ENCODE data around the gene IRF9. TPM values are rescaled to one million over a fixed set of nuclear protein-coding genes. Genes with fewer than 3 reads are reported as not detected.
A peak's percentile ranks its signal among the peaks of the same experiment; 100 is the strongest.

The IRF9 gene
- total and polyA plus RNA-seq, 2 of the 13 experiments (the other 11 are each of a cell fraction or from before 2014, with no cell fraction given), result 14.9 to 49.7 TPM

DNA sequence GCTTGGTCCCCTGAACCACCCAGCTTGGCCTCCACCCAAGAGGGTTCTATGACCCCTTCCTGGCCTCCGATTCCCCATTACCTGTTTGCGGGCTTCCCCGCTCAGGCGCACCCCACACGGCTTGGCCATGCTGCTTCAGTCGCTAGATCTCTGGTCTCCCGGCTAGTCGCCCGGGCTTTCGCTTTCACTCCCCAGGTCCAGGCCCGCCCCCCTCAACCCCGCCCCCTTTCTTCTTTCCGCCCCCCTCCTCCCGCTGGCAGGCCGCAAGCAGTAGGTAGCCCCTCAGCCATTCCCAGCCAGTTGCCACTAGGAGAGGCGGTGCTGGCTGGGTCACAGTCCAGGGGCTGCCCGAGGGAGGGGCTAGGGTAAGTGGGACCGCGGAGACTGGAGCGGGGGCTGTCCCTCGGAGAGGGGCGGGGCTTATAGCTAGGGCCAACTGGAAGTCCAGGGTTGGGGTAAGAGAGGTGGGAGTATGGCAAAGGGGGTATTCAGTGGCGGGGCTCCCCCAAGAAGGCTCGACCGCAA is 14.6 kb upstream of the IRF9 start, which contains the start of gene PSME2:
PSME2 (minus strand) TSS at position 158 of the 525 bp plus-strand sequence; CDS start at position 129, 29 bp downstream.
- H3K4me2 ChIP-seq (ENCODE audit: low read depth, low read length), result peak within 1 kb of the TSS; percentile 98
- peak within 1 kb of the TSS; percentile 76 for H3K27ac ChIP-seq (ENCODE audit: extremely low read length, insufficient read depth, low read length)
- in situ Hi-C loops (cut with HindIII; ENCODE audit: extremely low pct_ligation_motif_present, low pct_unique_long_range_greater_than_20kb) (loop anchor here (25.0 kb wide), 1 partner anchor 834 kb away; the partner anchor contains the start of genes BCL2L2, PABPN1 and PPP1R3E), intact Hi-C loops (cut with micrococcal nuclease; ENCODE audit: unreplicated experiment) (loop anchor here (1.0 kb wide), 3 partner anchors 15 to 42 kb away; partner anchors contain the start of genes DCAF11, IPO4, IRF9 and NRL)
- ChIA-PET CTCF (ENCODE audit: low intra/inter-chr PET ratio, low total read pairs) (no interaction called here), POLR2A (interaction anchor here (0.6 to 8.5 kb wide), 66 partner anchors 11 to 1557 kb away, joined by 3 to 279 read pairs (median 5); partner anchors contain the start of genes ACIN1, BCL2L2, C14orf119 and CARMIL3)
- peaks cover 7% of the 10 kb centered on the region; the same call in 1 of the 2 replicates for H4K20me1 ChIP-seq (ENCODE audit: insufficient read depth, low read length)
- no TSS peak for BruUV-seq (replicated peaks)
- DNase-seq (ENCODE audit: low spot score), result peak; percentile 100
- H3K4me3 ChIP-seq (replicated peaks in 1 of 3; ENCODE audit: insufficient read depth in 1 of 3, low read depth in 2 of 3, low read length in 3 of 3), result peak within 1 kb of the TSS; percentile 91 to 100 (median 96)
- H3K9me3 ChIP-seq (ENCODE audit: low read length), result no peaks in the 10 kb centered on the region
- WGBS (ENCODE audit: low lambda C conversion rate), result under 1% methylated on average over 25 of the region's 25 CpGs
- peak; percentile 82 for ATAC-seq
- peak within 1 kb of the TSS; percentile 21 for H2AFZ ChIP-seq (ENCODE audit: low read length)
- peaks cover 0 to 3% of the 10 kb centered on the region in 2 experiments; a peak in 1 of 5 replicates for H3K27me3 ChIP-seq (ENCODE audit: control insufficient read depth in 1 of 2, insufficient read depth in 2 of 2, low read length in 2 of 2)
- peaks cover 63% of the 10 kb centered on the region for H3K4me1 ChIP-seq (ENCODE audit: insufficient read depth, low read length)
- FAIRE-seq, result no peak
- H3K36me3 ChIP-seq (replicated peaks in 1 of 2; ENCODE audit: control insufficient read depth in 1 of 2, insufficient read depth in 2 of 2, low read length in 2 of 2), result peaks cover 33 to 48% of the 10 kb centered on the region in 2 experiments
- H3K79me2 ChIP-seq (ENCODE audit: insufficient read depth, low read length), result peaks cover 40% of the 10 kb centered on the region
- H3K9ac ChIP-seq (ENCODE audit: insufficient read depth, low read depth, low read length), result peak within 1 kb of the TSS; percentile 95
- TF ChIP-seq CAMTA2 (CRISPR knock-in tag; IDR thresholded peaks at IDR 0.05; ENCODE audit: borderline replicate concordance) (peak; percentile 10; the same call in 1 of the 2 replicates), RXRA (CRISPR knock-in tag; IDR thresholded peaks at IDR 0.05) (no peak; the same call in 1 of the 2 replicates), MIER2 (CRISPR knock-in tag; IDR thresholded peaks at IDR 0.05) (no peak), FOXK1 (CRISPR knock-in tag; IDR thresholded peaks at IDR 0.05; ENCODE audit: borderline replicate concordance, low read depth) (peak; percentile 67; the same call in 1 of the 2 replicates), ZNF230 (CRISPR knock-in tag; IDR thresholded peaks at IDR 0.05) (no peak), ZNF777 (CRISPR knock-in tag; IDR thresholded peaks at IDR 0.05) (no peak), ZFX (CRISPR knock-in tag; IDR thresholded peaks at IDR 0.05; ENCODE audit: low read depth) (peak; percentile 57), HNRNPK (IDR thresholded peaks at IDR 0.05; ENCODE audit: low read depth, low read length, poor library complexity, severe bottlenecking) (no peak), PLRG1 (conservative IDR thresholded peaks at IDR 0.05) (no peak), RARA (CRISPR knock-in tag; IDR thresholded peaks at IDR 0.05) (peak; percentile 74)
- TF ChIP-seq, protein P1, sequence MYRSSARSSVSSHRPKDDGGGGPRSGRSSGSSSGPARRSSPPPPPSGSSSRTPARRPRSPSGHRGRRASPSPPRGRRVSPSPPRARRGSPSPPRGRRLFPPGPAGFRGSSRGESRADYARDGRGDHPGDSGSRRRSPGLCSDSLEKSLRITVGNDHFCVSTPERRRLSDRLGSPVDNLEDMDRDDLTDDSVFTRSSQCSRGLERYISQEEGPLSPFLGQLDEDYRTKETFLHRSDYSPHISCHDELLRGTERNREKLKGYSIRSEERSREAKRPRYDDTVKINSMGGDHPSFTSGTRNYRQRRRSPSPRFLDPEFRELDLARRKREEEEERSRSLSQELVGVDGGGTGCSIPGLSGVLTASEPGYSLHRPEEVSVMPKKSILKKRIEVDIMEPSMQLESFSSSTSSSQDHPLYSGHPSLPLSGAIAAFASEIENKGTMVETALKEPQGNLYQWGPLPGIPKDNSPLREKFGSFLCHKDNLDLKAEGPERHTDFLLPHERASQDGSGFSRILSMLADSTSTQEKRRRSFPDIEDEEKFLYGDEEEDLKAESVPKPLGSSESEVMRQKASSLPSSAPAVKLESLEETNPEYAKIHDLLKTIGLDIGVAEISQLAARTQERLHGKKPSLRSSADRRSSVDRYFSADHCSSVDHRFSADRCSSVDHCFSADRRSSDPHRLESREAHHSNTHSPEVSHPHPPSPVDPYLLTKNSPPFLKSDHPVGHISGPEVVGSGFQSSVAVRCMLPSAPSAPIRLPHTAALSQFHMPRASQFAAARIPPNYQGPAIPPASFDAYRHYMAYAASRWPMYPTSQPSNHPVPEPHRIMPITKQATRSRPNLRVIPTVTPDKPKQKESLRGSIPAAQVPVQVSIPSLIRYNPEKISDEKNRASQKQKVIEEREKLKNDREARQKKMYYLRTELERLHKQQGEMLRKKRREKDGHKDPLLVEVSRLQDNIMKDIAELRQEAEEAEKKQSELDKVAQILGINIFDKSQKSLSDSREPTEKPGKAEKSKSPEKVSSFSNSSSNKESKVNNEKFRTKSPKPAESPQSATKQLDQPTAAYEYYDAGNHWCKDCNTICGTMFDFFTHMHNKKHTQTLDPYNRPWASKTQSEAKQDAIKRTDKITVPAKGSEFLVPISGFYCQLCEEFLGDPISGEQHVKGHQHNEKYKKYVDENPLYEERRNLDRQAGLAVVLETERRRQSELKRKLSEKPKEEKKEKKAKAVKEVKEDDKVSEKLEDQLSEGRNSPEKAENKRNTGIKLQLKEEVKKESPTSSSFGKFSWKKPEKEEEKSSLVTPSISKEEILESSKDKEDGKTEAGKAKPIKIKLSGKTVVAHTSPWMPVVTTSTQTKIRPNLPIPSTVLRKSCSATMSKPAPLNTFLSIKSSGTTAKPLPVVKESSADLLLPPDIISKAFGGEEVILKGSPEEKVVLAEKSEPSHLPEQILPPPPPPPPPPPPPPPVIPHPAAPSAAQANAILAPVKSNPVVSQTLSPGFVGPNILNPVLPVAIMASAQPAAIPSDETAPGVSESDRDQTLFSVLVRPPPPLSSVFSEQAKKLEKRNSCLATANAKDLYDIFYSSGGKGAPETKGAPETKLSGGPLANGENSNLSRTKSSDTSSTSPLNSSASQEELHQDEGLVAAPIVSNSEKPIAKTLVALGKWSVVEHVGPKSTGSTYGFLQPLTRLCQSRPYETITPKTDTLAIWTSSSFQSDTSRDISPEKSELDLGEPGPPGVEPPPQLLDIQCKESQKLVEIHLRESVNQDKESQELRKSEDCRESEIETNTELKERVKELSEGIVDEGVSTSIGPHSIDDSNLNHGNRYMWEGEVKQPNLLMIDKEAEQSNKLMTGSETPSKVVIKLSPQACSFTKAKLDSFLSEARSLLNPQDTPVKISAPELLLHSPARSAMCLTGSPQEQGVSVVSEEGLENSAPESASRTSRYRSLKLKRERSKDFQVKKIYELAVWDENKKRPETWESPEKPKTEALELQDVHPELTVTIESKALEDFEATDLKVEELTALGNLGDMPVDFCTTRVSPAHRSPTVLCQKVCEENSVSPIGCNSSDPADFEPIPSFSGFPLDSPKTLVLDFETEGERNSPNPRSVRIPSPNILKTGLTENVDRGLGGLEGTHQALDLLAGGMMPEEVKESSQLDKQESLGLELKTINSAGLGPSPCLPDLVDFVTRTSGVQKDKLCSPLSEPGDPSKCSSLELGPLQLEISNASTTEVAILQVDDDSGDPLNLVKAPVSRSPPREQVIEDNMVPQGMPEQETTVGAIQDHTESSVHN (CRISPR knock-in tag; IDR thresholded peaks at IDR 0.05), result no peak
- TF ChIP-seq, protein P2, sequence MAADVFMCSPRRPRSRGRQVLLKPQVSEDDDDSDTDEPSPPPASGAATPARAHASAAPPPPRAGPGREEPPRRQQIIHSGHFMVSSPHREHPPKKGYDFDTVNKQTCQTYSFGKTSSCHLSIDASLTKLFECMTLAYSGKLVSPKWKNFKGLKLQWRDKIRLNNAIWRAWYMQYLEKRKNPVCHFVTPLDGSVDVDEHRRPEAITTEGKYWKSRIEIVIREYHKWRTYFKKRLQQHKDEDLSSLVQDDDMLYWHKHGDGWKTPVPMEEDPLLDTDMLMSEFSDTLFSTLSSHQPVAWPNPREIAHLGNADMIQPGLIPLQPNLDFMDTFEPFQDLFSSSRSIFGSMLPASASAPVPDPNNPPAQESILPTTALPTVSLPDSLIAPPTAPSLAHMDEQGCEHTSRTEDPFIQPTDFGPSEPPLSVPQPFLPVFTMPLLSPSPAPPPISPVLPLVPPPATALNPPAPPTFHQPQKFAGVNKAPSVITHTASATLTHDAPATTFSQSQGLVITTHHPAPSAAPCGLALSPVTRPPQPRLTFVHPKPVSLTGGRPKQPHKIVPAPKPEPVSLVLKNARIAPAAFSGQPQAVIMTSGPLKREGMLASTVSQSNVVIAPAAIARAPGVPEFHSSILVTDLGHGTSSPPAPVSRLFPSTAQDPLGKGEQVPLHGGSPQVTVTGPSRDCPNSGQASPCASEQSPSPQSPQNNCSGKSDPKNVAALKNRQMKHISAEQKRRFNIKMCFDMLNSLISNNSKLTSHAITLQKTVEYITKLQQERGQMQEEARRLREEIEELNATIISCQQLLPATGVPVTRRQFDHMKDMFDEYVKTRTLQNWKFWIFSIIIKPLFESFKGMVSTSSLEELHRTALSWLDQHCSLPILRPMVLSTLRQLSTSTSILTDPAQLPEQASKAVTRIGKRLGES (CRISPR knock-in tag; IDR thresholded peaks at IDR 0.05; ENCODE audit: borderline replicate concordance), result no peak

All from HepG2 (cell line).